NCI-H2196 treated with DMSO at 0.1 percent for 48 hours (cell line): ENCODE results near the gene RSRP1.
A peak's percentile ranks its signal among the peaks of the same experiment; 100 is the strongest.
"Not testable (repeated sequence)": the region's sequence is repeated elsewhere in the genome, so short reads cannot be mapped to it uniquely, and the experiment has no call there.

Experiments
- DNase-seq: peaks from one replicate; lab custom pipeline; 2025; ENCODE audit not compliant: unreplicated experiment; lab: John Stamatoyannopoulos, UW

RSRP1 gene

GRCh38 chr1:25257196-25257595, 9.9 kb upstream of the RSRP1 start:
- no peak for DNase-seq

DNA sequence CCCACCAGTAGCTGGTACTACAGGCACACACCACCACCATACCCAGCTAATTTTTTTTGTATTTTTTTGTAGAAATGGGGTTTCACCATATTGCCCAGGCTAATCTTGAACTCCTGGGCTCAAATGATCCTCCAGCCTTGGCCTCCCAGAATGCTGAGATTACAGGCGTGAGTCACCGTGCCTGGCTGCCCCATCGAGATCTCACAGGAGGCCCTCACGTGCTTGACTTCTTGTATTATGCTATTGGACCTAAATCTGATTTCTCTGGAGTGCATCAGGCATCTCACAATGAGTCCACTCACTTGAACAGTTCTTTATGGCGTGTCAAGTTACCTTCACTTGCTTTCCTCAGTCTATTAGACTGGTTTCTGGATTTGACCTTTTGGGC, 9.3 kb upstream of the RSRP1 start:
- DNase-seq, result peak; percentile 39

DNA sequence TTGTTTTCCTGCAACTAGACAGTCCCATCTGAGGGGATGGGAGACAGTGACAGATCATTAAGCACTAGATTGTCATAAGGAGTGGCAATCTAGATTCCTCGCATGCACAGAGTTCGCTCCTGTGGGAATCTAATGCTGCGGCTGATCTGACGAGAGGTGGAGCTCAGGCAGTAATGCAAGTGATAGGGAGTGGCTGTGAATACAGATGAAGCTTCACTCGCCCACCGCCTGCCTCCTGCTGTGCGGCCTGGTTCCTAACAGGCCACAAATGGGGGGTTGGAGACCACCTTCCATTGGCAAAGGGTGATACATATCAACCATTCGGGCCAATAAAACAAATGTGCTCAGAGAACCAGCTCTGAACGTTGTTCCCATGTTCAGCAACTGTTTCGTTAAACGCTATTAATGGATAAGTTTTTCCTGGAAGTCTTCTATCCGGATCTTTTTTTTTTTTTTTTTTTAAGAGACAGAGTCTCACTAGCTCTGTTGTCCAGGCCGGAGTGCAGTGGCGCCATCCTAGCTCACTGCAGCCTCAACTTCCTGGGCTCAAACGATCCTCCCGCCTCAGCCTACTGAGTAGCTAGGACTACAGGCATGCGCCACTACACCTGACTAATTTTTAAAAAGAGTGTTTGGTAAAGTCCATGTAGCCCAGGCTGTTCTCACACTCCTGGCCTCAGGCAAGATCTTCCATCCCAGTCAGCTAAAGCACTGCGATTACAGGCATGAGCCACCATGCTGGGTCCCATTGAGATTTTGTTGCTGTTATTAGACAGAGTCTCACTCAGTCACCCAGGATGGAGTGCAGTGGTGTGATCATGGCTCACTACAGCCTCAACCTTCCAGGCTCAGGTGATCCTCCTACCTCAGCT, 8.7 kb upstream of the RSRP1 start:
- no peak for DNase-seq

- no peak for DNase-seq
Measured at GRCh38 chr1:25253911-25254310, 6.7 kb upstream of the RSRP1 start.

DNA sequence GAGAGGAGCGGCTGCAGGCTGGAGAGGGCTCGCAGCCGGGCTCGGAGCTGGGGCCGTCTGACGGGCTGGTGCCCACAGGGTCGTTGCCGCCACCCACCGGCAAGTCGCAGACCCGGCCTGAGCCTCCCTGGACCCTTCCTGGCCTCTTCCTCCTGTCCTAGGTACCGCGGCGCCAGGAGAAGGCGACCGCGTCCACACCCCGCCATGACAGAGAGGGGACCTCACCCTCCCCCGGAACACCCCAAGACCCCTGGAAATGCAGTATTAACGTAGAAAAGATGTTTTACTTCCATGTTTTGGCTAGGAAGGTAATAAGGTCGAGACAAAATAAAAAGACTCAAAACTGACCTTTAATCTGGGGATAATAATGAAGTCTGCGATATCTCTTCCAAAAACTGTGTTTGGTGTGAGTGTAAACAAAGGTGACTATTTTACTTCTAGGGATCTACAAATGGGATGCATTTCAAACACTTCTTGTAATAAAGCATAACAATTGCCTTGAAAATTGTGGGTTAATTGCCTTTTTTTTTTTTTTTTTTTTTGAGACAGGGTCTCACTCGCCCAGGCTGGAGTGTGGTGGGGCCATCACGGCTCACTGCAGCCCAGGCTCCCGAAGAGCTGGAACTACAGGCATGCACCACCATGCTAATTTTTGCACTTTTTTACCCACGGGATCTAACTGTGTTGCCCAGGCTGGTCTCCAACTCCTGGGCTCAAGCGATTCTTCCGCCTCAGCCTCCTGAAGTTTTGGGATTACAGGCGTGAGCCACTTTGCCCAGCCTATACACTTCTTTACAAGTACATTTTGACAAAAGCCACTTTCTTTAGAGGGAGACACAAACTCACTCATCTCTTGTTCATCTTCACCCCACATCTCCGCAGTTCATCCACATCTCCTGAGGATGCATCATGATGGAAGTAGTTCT, 838 bp upstream of the RSRP1 start:
- DNase-seq, result no peak

- no peak for DNase-seq
Measured at GRCh38 chr1:25246600-25247023, 642 bp downstream of the RSRP1 start.

- no peak for DNase-seq
Measured at GRCh38 chr1:25245809-25246599, 1.2 kb downstream of the RSRP1 start.

DNA sequence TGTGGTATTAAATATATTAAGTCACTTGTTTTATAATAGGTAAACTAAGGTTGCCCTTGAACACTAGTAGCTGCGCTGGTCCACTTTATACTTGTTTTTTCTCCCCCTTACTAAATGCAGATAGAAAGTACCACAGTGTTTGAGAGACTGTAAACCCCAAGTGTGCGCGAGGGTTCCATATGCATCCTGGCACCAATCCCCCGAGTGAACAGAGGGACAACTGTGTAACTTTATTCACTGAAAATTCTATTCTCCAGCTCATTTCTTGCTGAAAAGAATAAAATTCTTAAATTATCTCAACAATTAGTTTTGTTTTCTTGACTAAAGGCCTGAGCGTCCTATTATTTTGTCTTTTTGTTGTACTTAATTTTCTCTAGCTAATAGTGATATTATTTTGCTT, 1.9 kb downstream of the RSRP1 start:
- no peak for DNase-seq

DNA sequence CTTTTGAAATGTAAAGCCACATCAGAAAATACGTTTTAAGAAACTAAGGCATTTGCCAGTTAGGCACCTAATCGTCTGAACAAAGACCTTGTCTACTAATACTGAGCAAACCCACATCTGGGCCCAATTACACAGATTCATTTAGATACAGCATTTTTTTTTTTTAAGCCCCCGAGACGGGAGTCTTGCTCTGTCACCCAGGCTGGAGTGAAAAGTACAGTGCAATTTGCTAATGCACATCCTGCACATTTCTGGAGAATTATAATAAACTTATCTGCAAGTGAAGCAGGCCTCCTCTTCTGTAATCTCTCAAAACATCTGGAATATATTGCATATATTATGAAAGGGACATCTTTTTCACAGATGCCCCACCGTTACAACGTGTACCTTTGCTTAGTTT, 3.3 kb downstream of the RSRP1 start:
- DNase-seq, result no peak

DNA sequence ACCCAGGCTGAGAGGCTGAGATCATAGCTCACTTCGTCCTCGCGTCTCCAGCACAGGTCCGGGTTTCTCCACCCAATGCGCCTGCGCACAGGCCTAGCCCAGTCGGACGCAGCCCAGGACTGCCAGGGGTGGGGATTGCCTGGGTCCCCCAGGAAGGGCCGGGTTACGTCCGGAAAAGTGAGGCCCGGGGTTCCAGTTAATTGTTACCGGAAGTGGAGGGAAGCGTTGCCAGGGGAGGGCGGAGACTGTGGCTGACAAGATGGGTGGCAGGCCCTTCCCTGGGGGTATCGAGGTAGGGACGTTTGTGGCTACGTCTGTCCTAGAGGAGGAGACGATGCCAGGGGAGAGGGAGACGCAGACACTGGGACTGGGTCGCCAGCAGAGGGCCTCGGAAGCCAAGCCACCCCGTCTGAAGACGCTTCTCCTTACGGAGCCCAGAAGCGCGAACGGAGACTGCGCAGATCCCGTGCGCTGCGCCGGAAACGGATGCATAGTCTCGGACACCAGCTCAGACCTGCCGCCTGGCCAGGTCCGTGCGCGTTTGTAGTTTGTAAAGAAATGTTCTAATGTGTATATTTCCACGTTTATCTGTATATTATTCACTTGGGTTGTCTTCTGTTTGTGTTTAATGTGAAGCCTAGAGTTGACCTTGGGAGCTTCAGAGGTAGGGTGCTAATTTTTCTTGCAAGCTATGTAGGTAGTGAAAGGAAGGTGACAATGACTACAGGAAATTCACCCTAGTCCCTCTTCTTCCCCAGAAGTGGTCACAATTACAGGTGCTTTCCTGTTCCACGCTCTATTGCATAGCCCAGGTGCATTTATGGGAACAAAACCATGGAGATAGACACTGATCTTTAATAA, 7.3 kb downstream of the RSRP1 start:
- peak; percentile 97 for DNase-seq

DNA sequence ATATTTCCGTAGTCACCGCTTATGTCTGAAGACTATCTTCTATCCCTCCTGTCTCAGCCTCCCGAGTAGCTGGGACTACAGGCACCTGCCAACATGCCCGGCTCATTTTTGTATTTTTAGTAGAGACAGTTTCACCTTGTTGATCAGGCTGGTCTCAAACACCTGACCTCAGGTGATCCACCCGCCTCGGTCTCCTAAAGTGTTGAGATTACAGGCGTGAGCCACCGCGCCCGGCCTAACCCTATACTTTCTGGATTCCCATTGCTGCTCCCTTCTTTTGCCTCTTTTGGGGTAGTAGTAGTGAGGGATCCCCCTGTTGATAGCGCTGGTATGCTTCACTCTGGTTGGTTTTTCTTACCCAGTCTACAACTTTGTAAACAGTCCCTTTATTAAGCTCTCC, 9.2 kb downstream of the RSRP1 start:
- no peak for DNase-seq

- DNase-seq, result not testable (repeated sequence)
Measured at GRCh38 chr1:25236261-25236660, 11.0 kb downstream of the RSRP1 start.

DNA sequence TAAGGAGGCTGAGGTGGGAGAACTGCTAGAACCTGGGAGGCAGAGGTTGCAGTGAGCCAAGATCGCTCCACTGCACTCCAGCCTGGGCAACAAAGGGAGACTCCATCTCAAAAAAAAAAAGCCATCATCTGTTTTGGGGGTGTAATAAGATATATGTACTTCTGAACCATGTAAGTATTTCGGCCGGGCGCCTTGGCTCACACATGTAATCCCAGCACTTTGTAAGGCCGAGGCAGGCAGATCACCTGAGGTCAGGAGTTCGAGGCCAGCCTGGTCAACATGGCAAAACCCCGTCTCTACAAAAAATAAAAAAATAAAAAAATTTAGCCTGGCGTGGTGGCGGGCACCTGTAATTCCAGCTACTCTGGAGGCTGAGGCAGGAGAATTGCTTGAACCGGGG, 11.8 kb downstream of the RSRP1 start:
- not testable (repeated sequence) for DNase-seq

DNA sequence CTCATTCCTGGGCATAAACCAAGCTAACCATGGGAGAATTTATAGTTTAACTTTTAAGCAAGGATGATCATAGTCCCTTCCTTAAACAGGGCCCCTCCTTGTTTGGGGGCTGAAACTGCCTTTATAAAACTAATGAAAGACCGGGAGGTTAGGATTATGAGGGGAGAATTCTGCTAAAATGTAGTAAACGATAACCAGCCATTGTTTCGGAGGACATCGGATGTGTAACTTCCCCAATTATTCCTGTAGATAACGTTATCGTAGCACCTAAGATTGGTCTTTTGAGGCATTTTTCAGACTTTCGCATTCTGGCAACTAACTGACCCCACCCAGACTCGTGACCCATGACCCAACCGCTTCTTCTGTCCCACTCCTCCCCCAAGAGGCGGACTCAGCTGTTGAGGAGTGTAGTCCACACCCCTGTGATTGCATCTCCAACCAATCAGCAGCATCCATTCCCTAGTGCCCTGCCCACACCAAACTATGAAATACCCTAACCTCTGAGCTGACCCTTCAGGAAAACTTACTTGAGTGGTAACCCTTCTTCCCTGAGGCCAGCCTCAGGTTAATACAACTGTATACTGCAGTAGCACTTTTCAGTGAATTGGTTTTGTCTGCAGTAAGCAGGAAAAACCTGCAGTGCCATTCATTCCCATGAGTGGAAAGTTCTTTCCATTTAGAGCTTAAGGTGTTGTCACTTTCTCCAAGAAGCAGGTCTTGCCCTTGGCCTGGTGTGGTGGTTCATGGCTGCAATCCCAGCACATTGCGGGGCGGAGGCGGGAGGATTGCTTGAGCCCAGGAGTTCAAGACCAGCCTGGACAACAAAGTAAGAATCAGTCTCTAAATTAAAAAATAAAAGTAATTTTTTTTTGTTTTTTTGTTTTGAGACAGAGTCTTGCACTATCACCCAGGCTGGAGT, 14.1 kb downstream of the RSRP1 start:
- DNase-seq, result peak; percentile 77

- peak; percentile 84 for DNase-seq
Measured at GRCh38 chr1:25232027-25232865, 15.0 kb downstream of the RSRP1 start, which contains the start of gene SYF2. Gene SYF2 (minus strand): TSS chr1:25232502. CDS start chr1:25232467, 35 bp downstream.

GRCh38 chr1:25223471-25223870, 23.8 kb downstream of the RSRP1 start:
- no peak for DNase-seq

DNA sequence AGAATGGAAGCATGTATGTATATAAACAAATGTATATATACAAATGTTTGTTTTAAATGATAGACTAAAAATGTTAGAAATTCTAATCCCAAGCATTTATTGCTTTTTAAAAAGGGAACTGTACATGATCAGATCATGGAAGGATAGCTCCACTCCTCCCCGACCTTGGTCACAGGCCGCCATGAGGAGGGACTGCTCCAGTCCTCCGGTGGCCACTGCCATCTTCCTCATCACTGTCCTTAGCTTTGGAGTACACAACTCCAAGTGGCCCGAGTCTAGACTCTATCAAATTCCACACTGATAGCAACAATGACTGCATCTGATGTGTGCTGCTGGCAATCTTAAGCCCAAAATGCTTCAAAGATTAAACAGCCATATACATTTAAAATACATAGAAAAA, 24.6 kb downstream of the RSRP1 start:
- no peak for DNase-seq

GRCh38 chr1:25220666-25221065, 26.6 kb downstream of the RSRP1 start:
- DNase-seq, result no peak
